NT2/D1 (cell line): Measurements from ENCODE around the gene VWA2.

ENCODE experiments used
- SUZ12 ChIP-seq: IDR thresholded peaks from 2 replicates; pipeline ENCODE4 v1.6.1; 2011; ENCODE audit not compliant: insufficient read length, insufficient read depth; ENCODE audit errors: extremely low read depth
- ZNF274 ChIP-seq: IDR thresholded peaks from 2 replicates; pipeline ENCODE4 v1.6.1; 2011; ENCODE audit warnings: mild to moderate bottlenecking, low read depth, low read length

DNA sequence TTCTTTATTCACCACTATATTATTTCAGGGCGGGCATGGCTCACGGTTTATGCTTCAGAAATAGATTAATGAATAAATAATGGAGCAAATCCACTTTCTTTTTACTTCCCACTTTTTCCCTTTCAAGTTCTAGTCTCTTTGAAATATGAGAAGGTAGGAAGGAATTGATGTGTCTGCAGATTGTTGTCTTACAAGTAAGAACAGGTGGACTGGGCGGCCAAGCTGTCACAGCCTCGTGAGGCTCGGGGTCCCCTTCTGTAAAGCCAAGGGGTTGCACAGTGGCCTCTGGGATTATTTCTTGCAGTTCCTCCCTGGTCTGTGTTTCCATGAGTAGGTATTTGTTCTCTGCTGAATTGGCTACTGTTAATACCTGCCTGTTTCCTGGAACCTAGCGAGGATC, 11.2 kb downstream of the VWA2 start:
- TF ChIP-seq ZNF274 (no peak), SUZ12 (no peak)
